Activated B cell treated with CpG ODN at 0.5 μM for 24 hours (primary cell): ENCODE data around the gene PCDH20. TPM values are rescaled to one million over a fixed set of nuclear protein-coding genes. Genes with fewer than 3 reads are reported as not detected.

Experiments
- ATAC-seq: fragments of 200-7000 bp; cut with Tn5 transposase; one replicate; pipeline ENCODE4 v1.10.0; 2021; ENCODE audit warnings: low read depth, mild to moderate bottlenecking, moderate library complexity
- CTCF ChIA-PET: fragments of 350-600 bp; sonication (Branson Sonifier 250); formaldehyde crosslinking; loops from one replicate; lab custom pipeline; 2021; ENCODE audit warnings: antibody characterized with exemption; lab: Charles Lee
- POLR2A ChIA-PET: fragments of 350-600 bp; sonication (Branson Sonifier 250); formaldehyde crosslinking; loops from one replicate; lab custom pipeline; 2021; ENCODE audit warnings: antibody characterized with exemption; lab: Charles Lee
- DNase-seq: peaks from one replicate; pipeline ENCODE4 v3.0.0; 2022
- H3K27ac Mint-ChIP-seq: one replicate; pipeline ENCODE4 v1.8.0; 2020; ENCODE audit warnings: mixed read lengths
- H3K27me3 Mint-ChIP-seq: one replicate; pipeline ENCODE4 v1.8.0; 2021; ENCODE audit warnings: mixed read lengths
- H3K36me3 Mint-ChIP-seq: one replicate; pipeline ENCODE4 v1.8.0; 2021; ENCODE audit warnings: low read depth, mixed read lengths
- H3K4me1 Mint-ChIP-seq: one replicate; pipeline ENCODE4 v1.8.0; 2021; ENCODE audit warnings: mixed read lengths
- H3K4me3 Mint-ChIP-seq: one replicate; pipeline ENCODE4 v1.8.0; 2020; ENCODE audit warnings: mild to moderate bottlenecking, mixed read lengths
- H3K9me3 Mint-ChIP-seq: one replicate; pipeline ENCODE4 v1.8.0; 2020; ENCODE audit warnings: mixed read lengths
- intact Hi-C: fragments of 100-400 bp; cut with micrococcal nuclease; formaldehyde crosslinking; loops from one replicate; pipeline ENCODE4 v1.15.1; 2024
- total RNA-seq: library from RNA; stranded (reverse); gene quantifications from 2 replicates; pipeline ENCODE4 v1.2.3, GENCODE V29; 2022
- TF ChIP-seq, protein P1 (sequence below): fragments of 200-600 bp; IDR thresholded peaks from one replicate; pipeline ENCODE4 v1.8.0; 2022; ENCODE audit warnings: antibody characterized with exemption, mild to moderate bottlenecking

Gene PCDH20
- total RNA-seq, 1 donor from 2014 or later = not detected

DNA sequence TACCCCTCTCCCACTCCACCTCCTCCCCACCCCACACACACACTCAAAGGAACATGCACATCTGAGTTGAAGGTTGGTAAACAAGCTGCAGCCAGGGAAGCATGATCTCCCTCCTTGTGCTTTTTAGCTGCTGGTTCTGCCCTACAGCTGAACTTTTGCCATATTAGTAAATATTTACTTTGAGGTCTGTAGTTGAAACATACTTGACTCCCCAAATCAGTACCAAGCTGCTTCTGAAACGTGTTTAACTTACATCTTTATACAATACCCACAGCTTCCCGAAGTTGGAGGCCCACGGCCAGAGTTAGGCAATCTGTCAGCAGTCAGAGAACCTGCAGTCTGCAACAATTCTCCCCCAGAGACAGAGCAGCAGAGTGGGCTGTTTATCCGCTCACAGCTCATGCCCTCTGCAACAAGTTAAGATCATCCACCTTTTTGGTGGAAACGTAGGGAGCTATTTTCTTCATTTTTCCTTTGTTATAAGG is 1.5 kb upstream of the PCDH20 start:
- Mint-ChIP-seq H3K27me3 (peaks cover 19% of the 10 kb centered on the region), H3K27ac (no peak overlapping the region), H3K36me3 (no peaks in the 10 kb centered on the region), H3K9me3 (no peaks in the 10 kb centered on the region), H3K4me3 (no peak overlapping the region), H3K4me1 (no peaks in the 10 kb centered on the region)
- ChIA-PET CTCF (no interaction called here), POLR2A (no interaction called here)
- TF ChIP-seq, protein P1, sequence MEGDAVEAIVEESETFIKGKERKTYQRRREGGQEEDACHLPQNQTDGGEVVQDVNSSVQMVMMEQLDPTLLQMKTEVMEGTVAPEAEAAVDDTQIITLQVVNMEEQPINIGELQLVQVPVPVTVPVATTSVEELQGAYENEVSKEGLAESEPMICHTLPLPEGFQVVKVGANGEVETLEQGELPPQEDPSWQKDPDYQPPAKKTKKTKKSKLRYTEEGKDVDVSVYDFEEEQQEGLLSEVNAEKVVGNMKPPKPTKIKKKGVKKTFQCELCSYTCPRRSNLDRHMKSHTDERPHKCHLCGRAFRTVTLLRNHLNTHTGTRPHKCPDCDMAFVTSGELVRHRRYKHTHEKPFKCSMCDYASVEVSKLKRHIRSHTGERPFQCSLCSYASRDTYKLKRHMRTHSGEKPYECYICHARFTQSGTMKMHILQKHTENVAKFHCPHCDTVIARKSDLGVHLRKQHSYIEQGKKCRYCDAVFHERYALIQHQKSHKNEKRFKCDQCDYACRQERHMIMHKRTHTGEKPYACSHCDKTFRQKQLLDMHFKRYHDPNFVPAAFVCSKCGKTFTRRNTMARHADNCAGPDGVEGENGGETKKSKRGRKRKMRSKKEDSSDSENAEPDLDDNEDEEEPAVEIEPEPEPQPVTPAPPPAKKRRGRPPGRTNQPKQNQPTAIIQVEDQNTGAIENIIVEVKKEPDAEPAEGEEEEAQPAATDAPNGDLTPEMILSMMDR = no peak
- ATAC-seq (no peak), DNase-seq (no peak)
- intact Hi-C loops = no loop called here

DNA sequence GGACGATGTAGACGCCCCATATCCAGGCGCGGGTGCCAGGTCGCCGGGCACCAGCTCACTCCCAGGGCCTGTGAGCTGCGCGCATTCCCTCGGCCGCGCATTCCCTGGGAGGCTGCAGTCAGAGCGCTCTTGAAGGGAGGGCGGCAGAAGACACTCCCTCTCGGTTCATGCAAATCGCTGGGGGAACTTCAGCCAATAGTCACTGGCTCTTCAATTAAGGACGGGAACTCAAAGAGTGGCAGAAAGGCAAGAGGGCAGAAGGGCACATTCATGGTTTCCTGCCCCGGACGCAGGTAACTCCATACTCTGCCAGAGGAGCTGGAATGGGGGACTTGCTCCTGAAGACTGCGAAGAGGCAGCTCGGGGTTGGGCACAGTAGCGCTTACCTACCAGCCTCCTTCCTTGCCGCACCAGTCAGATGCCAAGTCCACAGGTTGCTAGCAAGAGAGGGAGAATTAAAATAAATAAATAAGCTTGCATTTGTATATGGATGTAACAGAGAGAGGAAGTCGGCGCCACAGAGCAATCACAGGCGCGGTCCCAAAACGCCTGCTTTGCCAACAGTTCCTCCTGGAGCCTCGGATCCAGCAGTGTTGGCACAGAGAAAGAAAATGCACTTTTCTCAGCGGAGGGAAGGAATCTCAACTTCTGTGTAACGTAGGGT is 459 bp downstream of the PCDH20 start:
- no peaks in the 10 kb centered on the region for H3K4me1 Mint-ChIP-seq
- H3K27ac Mint-ChIP-seq = no peak overlapping the region
- no peak for ATAC-seq
- intact Hi-C loops = no loop called here
- CTCF ChIA-PET = no interaction called here
- no peak overlapping the region for H3K4me3 Mint-ChIP-seq
- POLR2A ChIA-PET = no interaction called here
- H3K27me3 Mint-ChIP-seq = peaks cover 19% of the 10 kb centered on the region
- TF ChIP-seq, protein P1 = no peak
- no peaks in the 10 kb centered on the region for H3K36me3 Mint-ChIP-seq
- no peaks in the 10 kb centered on the region for H3K9me3 Mint-ChIP-seq
- DNase-seq = no peak

DNA sequence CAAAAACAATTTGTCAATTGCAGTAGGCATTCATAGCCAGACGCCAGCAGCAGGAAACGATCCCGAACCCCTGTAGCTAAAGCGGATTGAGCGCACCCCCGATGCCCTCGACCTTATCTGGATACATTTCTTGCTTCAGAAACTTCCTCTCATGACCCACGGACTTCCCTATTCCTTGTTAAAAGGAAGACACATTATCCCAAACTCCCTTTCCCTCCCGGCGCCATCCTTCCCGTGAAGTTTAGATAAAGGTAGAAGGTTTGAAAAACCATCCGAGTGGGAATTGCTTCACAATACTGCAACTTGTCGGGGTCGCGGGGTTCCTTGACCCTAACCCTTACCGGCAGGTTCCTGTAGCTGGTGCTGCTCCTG is 977 bp downstream of the PCDH20 start:
- intact Hi-C loops = no loop called here
- TF ChIP-seq, protein P1 = no peak

DNA sequence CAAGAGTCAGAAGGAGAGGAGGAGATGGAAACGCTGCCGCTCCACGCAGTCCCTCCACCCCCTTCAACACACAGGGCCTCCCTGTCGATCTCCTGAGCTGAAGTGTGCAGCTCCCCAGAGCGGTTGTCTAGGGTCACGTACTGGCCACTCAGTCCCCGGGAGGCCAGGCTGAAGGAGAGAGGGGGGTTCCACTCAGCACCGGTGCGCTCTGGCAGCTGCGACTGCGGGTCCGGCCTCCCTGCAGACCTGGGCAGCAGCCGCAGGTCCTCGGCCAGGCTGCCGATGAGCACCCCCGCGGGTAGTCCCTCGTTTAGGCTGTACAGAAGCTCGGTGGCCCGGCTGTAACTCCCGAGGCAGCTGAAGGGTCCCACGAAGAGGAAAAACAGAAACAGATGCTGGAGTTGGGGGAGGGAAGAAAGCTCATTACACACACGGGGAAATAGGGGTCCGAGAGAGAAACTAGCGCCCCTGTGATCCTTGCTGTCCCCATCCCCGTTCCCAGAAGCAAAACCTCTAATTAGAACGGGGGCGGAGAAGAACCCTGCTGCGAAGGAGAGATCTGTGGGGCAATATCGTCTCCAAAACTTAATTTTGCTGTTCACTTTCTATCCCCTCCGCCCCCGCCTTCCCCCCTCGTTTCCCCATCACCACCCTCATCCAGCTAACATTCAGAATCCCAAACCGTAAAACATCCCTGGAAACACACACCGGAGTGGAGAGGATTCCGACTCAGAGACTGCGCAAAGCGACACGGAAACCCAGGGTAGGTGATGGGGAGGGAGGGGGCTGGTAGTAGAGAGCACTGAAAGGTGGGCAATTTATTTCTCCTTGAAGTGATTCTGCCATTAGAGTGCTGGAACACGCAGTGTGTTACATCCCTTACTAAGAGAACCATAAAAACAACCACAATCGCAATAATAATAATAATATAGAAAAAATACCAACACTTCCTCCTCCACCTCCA is 1.8 kb downstream of the PCDH20 start:
- POLR2A ChIA-PET = no interaction called here
- intact Hi-C loops = no loop called here

More for the DNA sequence above, 977 bp downstream of the PCDH20 start:
- peaks cover 19% of the 10 kb centered on the region for H3K27me3 Mint-ChIP-seq
- H3K4me3 Mint-ChIP-seq = no peak overlapping the region
- POLR2A ChIA-PET = no interaction called here
- no peaks in the 10 kb centered on the region for H3K4me1 Mint-ChIP-seq
- no peak overlapping the region for H3K27ac Mint-ChIP-seq
- CTCF ChIA-PET = no interaction called here
- no peaks in the 10 kb centered on the region for H3K9me3 Mint-ChIP-seq
- no peak for ATAC-seq
- H3K36me3 Mint-ChIP-seq = no peaks in the 10 kb centered on the region
- no peak for DNase-seq

More for the DNA sequence above, 1.8 kb downstream of the PCDH20 start:
- no peaks in the 10 kb centered on the region for H3K4me1 Mint-ChIP-seq
- DNase-seq (no peak), ATAC-seq (no peak)
- CTCF ChIA-PET = no interaction called here
- no peak overlapping the region for H3K27ac Mint-ChIP-seq
- H3K36me3 Mint-ChIP-seq = no peaks in the 10 kb centered on the region
- H3K9me3 Mint-ChIP-seq = no peaks in the 10 kb centered on the region
- TF ChIP-seq, protein P1 = no peak
- peaks cover 19% of the 10 kb centered on the region for H3K27me3 Mint-ChIP-seq
- H3K4me3 Mint-ChIP-seq = no peak overlapping the region
